Heart right ventricle (tissue), 16 donors: Measurements from ENCODE around the gene VASN. TPM values are rescaled to one million over a fixed set of nuclear protein-coding genes. Genes with fewer than 3 reads are reported as not detected.
A peak's percentile ranks its signal among the peaks of the same experiment; 100 is the strongest.

Experiments used
- ATAC-seq, 8 donors: fragments of 200-7000 bp; cut with Tn5 transposase; one replicate each; pipeline ENCODE4 v1.9.1; 2020; ENCODE audit warnings: mild to moderate bottlenecking in 8 of 8, moderate library complexity in 8 of 8, moderate number of reproducible peaks in 1 of 8
- DNase-seq, 2 donors: peaks; one replicate each; pipeline ENCODE4 v3.0.0-alpha.2; 2020
- H3K27ac ChIP-seq, 10 donors: fragments of 200-600 bp; sonication (generic) in 2 of 10; one replicate each; pipeline versions ENCODE4 v1.5.0 to v1.8.0; 2020 to 2022; ENCODE audit warnings: mild to moderate bottlenecking in 3 of 10
- H3K27me3 ChIP-seq, 7 donors: fragments of 200-600 bp; one replicate each; pipeline ENCODE4 v1.8.0; 2021 to 2022; ENCODE audit warnings: mild to moderate bottlenecking in 2 of 7
- H3K36me3 ChIP-seq, 9 donors: fragments of 200-600 bp; sonication (generic) in 1 of 9; one replicate each; pipeline versions ENCODE4 v1.5.0 to v1.8.0; 2020 to 2022; ENCODE audit warnings: mild to moderate bottlenecking in 2 of 9
- H3K4me1 ChIP-seq, 9 donors: fragments of 200-600 bp; sonication (generic) in 1 of 9; one replicate each; pipeline versions ENCODE4 v1.5.0 to v1.8.0; 2020 to 2022; ENCODE audit warnings: mild to moderate bottlenecking in 4 of 9
- H3K4me3 ChIP-seq, 10 donors: fragments of 200-600 bp; sonication (generic) in 2 of 10; one replicate each; pipeline versions ENCODE4 v1.5.0 to v1.8.0; 2020 to 2022; ENCODE audit warnings: mild to moderate bottlenecking in 7 of 10, moderate library complexity in 2 of 10
- H3K9me3 ChIP-seq, 11 donors: fragments of 200-600 bp in 10 of 11; sonication (generic) in 2 of 11; one replicate each; pipeline versions ENCODE4 v1.5.0 to v1.8.0; 2013 to 2022; ENCODE audit warnings: mild to moderate bottlenecking in 2 of 11, control low read depth in 1 of 11, moderate library complexity in 1 of 11
- WGBS, 2 donors: extraction: QIAGEN DNeasy Blood & Tissue Kit; methylation state at CpG; one replicate each; pipeline ENCODE4 v1.1.7; 2013; ENCODE audit warnings: inconsistent platforms in 1 of 2; 5-methylcytosine and 5-hydroxymethylcytosine counted together
- intact Hi-C, 10 donors: fragments of 100-400 bp; cut with DNase I; formaldehyde crosslinking; loops; one replicate each; pipeline versions ENCODE4 v1.11.1 to v1.14.2; 2022
- polyA plus RNA-seq, 2 donors: library from polyadenylated mRNA; stranded (reverse); fragments of 200-250 nt; gene quantifications; one replicate each; pipeline ENCODE4 v1.2.3, GENCODE V29; 2013
- total RNA-seq, 10 donors: library from RNA; stranded (reverse); fragmentation: NEBNext Ultra II Directional in 3 of 10; extraction: Animal tissue kit (Norgen Biotek cat#: 25700) in 3 of 10; gene quantifications; one replicate each; pipeline versions ENCODE4 v1.2.1 to v1.2.4, GENCODE V29; 2021 to 2023
- TF ChIP-seq, protein P1 (sequence below), 9 donors: fragments of 200-600 bp; sonication (generic) in 2 of 9; IDR thresholded peaks; one replicate each; pipeline versions ENCODE4 v1.5.0 to v1.8.0; 2021 to 2022; ENCODE audit warnings: antibody characterized with exemption in 9 of 9, mild to moderate bottlenecking in 5 of 9, moderate library complexity in 1 of 9
- donor health status: Arrhythmogenic right ventricular cardiomyopathy.
- donor health status: ischemic (EF 13 %, LVEDD 7.1; RV severe dilation, severe dysfunction).
- donor health status: healthy with polysubstance abuse.
- donor health status: DM: no; HTN: yes; CAD: no.
- donor health status: DM: no; HTN: no; CAD: no.
- donor health status: ischemic (EF 25% LVEDD 6.9; RV normal size, moderate dysfunction).
- donor health status: ischemic (EF 25% LVEDD 5.7; RV mildly dilated, moderate dysfunction).
- donor health status: healthy.
- donor health status: DM: yes; HTN: yes; CAD: no.
- donor health status: Ischemic cardiomyopathy.
- donor health status: ischemic (EF 35%, LVEDD 5.7; RV mildly dilated, moderate dysfunction).
- donor health status: nonischemic (EF 11% LVEDD 7.7; RV severe dilation, severe dysfunction).
- donor health status: DM: yes; HTN: yes; CAD: no.
- donor health status: PGD.
- donor health status: ischemic (EF 29% LVEDD 5.4; RV normal size, mild dysfunction).
- donor health status: nonischemic (EF 23%, LVEDD 6.1; RV moderate dilation, normal function).

Gene VASN
- total and polyA plus RNA-seq, 12 donors: 3.1 to 27.9 (median 6.0) TPM

GRCh38 chr16:4409081-4409932 is 37.7 kb downstream of the VASN start:
- TF ChIP-seq, protein P1, sequence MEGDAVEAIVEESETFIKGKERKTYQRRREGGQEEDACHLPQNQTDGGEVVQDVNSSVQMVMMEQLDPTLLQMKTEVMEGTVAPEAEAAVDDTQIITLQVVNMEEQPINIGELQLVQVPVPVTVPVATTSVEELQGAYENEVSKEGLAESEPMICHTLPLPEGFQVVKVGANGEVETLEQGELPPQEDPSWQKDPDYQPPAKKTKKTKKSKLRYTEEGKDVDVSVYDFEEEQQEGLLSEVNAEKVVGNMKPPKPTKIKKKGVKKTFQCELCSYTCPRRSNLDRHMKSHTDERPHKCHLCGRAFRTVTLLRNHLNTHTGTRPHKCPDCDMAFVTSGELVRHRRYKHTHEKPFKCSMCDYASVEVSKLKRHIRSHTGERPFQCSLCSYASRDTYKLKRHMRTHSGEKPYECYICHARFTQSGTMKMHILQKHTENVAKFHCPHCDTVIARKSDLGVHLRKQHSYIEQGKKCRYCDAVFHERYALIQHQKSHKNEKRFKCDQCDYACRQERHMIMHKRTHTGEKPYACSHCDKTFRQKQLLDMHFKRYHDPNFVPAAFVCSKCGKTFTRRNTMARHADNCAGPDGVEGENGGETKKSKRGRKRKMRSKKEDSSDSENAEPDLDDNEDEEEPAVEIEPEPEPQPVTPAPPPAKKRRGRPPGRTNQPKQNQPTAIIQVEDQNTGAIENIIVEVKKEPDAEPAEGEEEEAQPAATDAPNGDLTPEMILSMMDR (IDR thresholded peaks at IDR 0.05): peak in 2 of 9 donors; percentile 12 to 22
- Histone ChIP-seq H3K9me3 (no peaks in the 10 kb centered on the region), H3K4me3 (no peak overlapping the region), H3K4me1 (peaks cover 7 to 54% (median 33%) of the 10 kb centered on the region in 9 donors), H3K36me3 (peaks cover 0 to 90% (median 14%) of the 10 kb centered on the region in 9 donors), H3K27me3 (no peaks in the 10 kb centered on the region), H3K27ac (peak overlapping the region in 3 of 10 donors; percentile 16 to 40 (median 17))
- peak in 4 of 8 donors; percentile 2 to 12 (median 8) for ATAC-seq
- 80% methylated on average over 19 of the region's 19 CpGs for WGBS, 2 donors
- intact Hi-C loops: loop anchor here (10.0 kb wide), 3 partner anchors 115 to 205 kb away; no protein-coding TSS in a partner anchor
- DNase-seq: no peak

DNA sequence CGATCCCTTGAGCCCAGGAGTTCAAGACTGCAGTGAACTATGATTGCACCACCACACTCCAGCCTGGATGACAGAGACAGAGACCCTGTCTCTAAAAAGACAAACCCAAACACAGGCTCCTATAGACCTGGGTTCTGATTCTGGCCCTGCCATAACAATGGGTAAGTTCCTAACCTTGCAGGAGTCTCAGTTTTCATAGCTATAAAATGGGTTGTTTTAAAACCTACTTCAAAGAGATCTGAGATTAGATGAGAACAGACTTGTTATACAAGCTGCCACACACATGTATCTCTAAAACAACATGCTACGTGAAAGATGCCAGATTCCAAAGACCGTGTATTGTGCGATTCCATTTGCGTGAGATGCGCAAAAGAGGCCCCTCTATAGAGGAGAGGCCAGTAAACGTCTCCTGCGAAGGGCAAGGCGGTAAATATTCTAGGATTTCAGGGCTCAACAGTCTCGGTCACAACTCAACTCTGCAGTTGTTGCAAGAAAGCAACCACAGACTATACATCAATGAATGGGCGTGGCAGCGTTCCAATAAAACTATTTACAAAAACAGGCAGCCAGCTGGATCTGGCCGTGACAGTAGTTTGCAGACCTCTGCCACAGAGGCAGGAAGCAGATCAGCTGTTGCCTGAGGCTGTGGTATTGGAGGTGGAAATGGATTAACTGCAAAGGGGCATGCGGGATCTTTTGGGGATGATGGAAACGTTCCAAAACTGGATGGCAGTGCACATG is 38.9 kb downstream of the VASN start:
- H3K27me3 ChIP-seq: no peaks in the 10 kb centered on the region
- H3K27ac ChIP-seq: peak overlapping the region in 3 of 10 donors; percentile 2 to 26 (median 22)
- TF ChIP-seq, protein P1 (IDR thresholded peaks at IDR 0.05): no peak
- intact Hi-C loops: no loop called here
- ATAC-seq (peak in 3 of 8 donors; percentile 1 to 18 (median 9)), DNase-seq (no peak)
- H3K36me3 ChIP-seq: peaks cover 0 to 78% (median 11%) of the 10 kb centered on the region in 9 donors
- no peak overlapping the region for H3K4me3 ChIP-seq
- no peaks in the 10 kb centered on the region for H3K9me3 ChIP-seq
- H3K4me1 ChIP-seq: peaks cover 13 to 66% (median 45%) of the 10 kb centered on the region in 9 donors
- 72 to 77% methylated on average over 15 of the region's 15 CpGs for WGBS, 2 donors

GRCh38 chr16:4411684-4412083 is 40.0 kb downstream of the VASN start:
- no peaks in the 10 kb centered on the region for H3K27me3 ChIP-seq
- H3K9me3 ChIP-seq: no peaks in the 10 kb centered on the region
- peaks cover 13 to 71% (median 49%) of the 10 kb centered on the region in 9 donors for H3K4me1 ChIP-seq
- ATAC-seq: peak; percentile 37 to 59 (median 44)
- peak overlapping the region in 5 of 10 donors; percentile 22 to 55 (median 39) for H3K27ac ChIP-seq
- intact Hi-C loops: no loop called here
- H3K4me3 ChIP-seq: no peak overlapping the region
- peaks cover 0 to 67% (median 6%) of the 10 kb centered on the region in 9 donors for H3K36me3 ChIP-seq
- TF ChIP-seq, protein P1 (IDR thresholded peaks at IDR 0.05): no peak
- 60 to 73% methylated on average over 16 of the region's 16 CpGs for WGBS, 2 donors
- peak; percentile 62 to 76 for DNase-seq

- H3K4me1 ChIP-seq: peaks cover 13 to 76% (median 54%) of the 10 kb centered on the region in 9 donors
- ATAC-seq: no peak
These were observed 40.5 kb downstream of the VASN start for GRCh38 chr16:4412159-4412558.

More at GRCh38 chr16:4412159-4412558, 40.5 kb downstream of the VASN start:
- TF ChIP-seq, protein P1 (IDR thresholded peaks at IDR 0.05): no peak
- 86 to 92% methylated on average over 8 of the region's 8 CpGs for WGBS, 2 donors
- intact Hi-C loops: no loop called here
- no peak overlapping the region for H3K4me3 ChIP-seq
- peak overlapping the region in 5 of 10 donors; percentile 22 to 55 (median 39) for H3K27ac ChIP-seq
- H3K27me3 ChIP-seq: no peaks in the 10 kb centered on the region
- peaks cover 0 to 62% (median 6%) of the 10 kb centered on the region in 9 donors for H3K36me3 ChIP-seq
- DNase-seq: no peak
- no peaks in the 10 kb centered on the region for H3K9me3 ChIP-seq
